K562 (cell line): ENCODE data around the gene LAMB4.

Experiments
- FOXM1 ChIP-seq, 2 experiments: fragments of 450-650 bp in 1 of 2; sonication (generic) in 1 of 2; formaldehyde crosslinking in 1 of 2; IDR thresholded peaks; 2 replicates each; pipeline versions ENCODE4 v1.6.1 to v1.9.0; 2017 to 2022; ENCODE audit warnings: low read depth in 2 of 2, mild to moderate bottlenecking in 2 of 2, missing genetic modification reagents in 1 of 2, moderate library complexity in 1 of 2
- HNRNPH1 ChIP-seq: fragments of 200-400 bp; formaldehyde crosslinking; optimal IDR thresholded peaks from 2 replicates; pipeline ENCODE3; 2017; ENCODE audit warnings: low read depth, mild to moderate bottlenecking, low read length, moderate library complexity
- MBD2 ChIP-seq: sonication (generic); IDR thresholded peaks from 2 replicates; pipeline ENCODE4 v1.6.1; 2016; ENCODE audit warnings: low read depth, borderline replicate concordance
- NR2C2 ChIP-seq, 2 experiments: fragments of 200-800 bp in 1 of 2; sonication (Bioruptor generic) in 1 of 2; sonication (generic) in 1 of 2; formaldehyde crosslinking in 1 of 2; IDR thresholded peaks; 2 replicates each; pipeline versions ENCODE4 v1.6.1 to v1.8.0; 2016 to 2022; ENCODE audit warnings: mild to moderate bottlenecking in 1 of 2, missing compliant biosample characterization in 1 of 2, missing genetic modification characterization in 1 of 2, missing genetic modification reagents in 1 of 2
- POLR2A ChIP-seq: fragments of 450-650 bp; conservative IDR thresholded peaks from 2 replicates; pipeline ENCODE4 v1.6.1; 2016
- POLR3G ChIP-seq: IDR thresholded peaks from 2 replicates; pipeline ENCODE4 v1.6.1; 2011; ENCODE audit not compliant: insufficient read length, insufficient replicate concordance; ENCODE audit errors: extremely low read depth
- SIN3A ChIP-seq, 2 experiments: fragments of 150-350 bp in 1 of 2; IDR thresholded peaks; 2 replicates each; pipeline ENCODE4 v1.6.1; 2011 to 2016; ENCODE audit warnings: borderline replicate concordance in 2 of 2, low read depth in 2 of 2, low read length in 2 of 2, mild to moderate bottlenecking in 2 of 2, moderate library complexity in 2 of 2; ENCODE audit not compliant: control insufficient read depth in 1 of 2
- U2AF2 ChIP-seq: fragments of 200-400 bp; formaldehyde crosslinking; optimal IDR thresholded peaks from 2 replicates; pipeline ENCODE3; 2017; ENCODE audit warnings: low read depth, mild to moderate bottlenecking, low read length

DNA sequence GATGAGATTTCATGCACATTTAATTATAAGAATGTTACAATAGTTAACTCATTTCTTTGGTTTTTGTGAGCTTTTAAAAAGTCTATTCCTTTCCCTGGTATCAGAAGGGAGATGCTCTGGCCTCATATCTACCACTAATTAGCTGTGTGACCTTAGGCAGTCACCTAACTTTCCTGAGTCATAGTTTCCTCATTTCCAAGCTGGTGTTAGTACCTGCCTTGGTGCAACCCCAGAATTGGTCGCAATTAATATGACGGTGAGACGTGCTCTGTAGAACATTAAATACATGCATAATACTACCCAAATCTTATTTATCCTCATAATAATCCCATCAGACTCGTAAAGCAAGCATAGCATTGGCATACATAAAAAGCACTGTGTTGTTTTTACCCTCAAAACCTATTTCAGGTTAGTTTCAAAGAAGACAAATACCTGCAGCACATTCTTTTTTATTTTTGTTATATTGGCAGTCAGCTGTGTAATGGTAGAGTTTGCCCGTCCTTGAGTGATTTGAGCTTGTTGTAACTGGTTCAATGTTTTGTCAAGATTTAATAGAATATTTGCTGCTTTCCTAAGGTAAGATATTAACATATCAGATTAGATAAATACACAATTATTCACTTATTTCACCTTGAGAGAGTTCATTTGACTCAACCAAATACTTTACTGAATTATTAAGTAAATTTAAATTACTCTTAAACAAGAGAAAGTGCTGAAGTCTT, 96.2 kb downstream of the LAMB4 start:
- TF ChIP-seq FOXM1 (IDR thresholded peaks at IDR 0.05; ENCODE audit: low read depth) (no peak), FOXM1 (CRISPR knock-in tag; IDR thresholded peaks at IDR 0.05; ENCODE audit: low read depth) (no peak), POLR2A (no peak), U2AF2 (no peak), NR2C2 (CRISPR knock-in tag; IDR thresholded peaks at IDR 0.05) (no peak), NR2C2 (tag; IDR thresholded peaks at IDR 0.05) (no peak), SIN3A (IDR thresholded peaks at IDR 0.05; ENCODE audit: borderline replicate concordance in 2 of 2, control insufficient read depth in 1 of 2, low read depth in 2 of 2, low read length in 2 of 2) (no peak), MBD2 (no peak), POLR3G (no peak), HNRNPH1 (no peak)
